H54 (cell line): ENCODE results near the gene PLEKHA6.

Experiments
- DNase-seq: peaks from one replicate; pipeline ENCODE4 v3.0.0; 2011; ENCODE audit warnings: low spot score, mixed read lengths; ENCODE audit not compliant: insufficient read length
- FAIRE-seq: peaks from 3 replicates; lab custom pipeline; 2011; peaks lifted over from hg19 to GRCh38; lab: Jason Lieb, UNC
- POLR2A ChIP-seq: IDR thresholded peaks from 2 replicates; pipeline ENCODE4 v1.6.1; 2011; ENCODE audit warnings: low read depth, mild to moderate bottlenecking, low read length

PLEKHA6 gene

DNA sequence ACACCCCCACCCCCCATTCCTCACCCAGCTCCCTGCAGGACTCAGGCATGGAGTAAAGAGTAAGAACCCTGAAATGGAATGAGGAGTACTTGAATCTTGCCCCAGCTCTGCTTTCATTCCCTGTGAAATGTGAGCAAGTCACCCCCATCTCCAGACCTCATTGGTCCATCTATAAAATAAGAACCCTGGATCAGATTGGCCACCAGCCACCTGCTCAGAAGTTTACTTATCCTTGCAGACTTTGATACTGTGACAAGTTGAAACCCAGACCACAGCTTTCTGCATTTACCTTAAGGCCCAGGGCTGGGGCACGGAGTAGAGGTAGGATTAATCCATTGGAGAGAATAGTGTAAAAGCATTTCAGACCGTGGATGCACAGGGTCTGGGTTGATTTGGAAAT lies 165.6 kb downstream of the PLEKHA6 start:
- no peak for TF ChIP-seq POLR2A
- DNase-seq (no peak), FAIRE-seq (no peak)

DNA sequence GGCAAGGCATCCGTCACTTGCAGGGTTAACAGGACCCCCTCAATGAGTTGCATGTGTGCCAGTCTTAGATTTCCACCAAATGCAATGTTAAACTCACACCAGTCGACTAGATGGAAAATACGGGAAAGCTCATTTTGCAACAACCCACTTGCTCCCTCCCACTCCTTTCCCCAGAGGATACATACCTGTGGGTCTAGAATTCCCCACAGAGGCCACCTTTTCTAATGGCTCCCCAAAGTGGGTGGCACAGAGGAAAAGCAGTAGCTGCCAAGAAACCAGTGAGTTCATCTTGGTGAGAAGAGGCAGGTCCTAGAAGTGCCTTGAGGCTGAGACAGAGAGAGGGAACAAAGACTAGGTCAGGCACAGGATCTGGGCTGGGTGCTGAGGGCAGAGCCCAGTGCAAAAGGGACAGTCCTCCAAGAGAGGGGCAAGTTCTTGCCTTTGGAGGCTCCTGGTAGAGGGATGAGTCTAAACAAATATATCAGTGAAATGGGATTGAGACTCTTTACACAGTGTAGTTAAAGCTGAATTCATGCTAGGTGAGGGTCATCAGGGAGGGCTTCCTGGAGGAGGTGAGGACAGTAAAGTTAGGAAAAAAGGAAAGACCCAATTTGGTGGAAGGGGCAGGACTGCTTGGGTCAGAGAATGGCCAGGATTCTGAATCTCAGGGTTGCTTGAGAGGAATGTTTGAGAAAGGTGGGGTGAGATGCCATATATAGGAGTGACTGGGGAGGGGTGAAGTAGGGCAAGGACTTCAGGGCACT lies 167.0 kb downstream of the PLEKHA6 start:
- FAIRE-seq, result no peak
- no peak for TF ChIP-seq POLR2A
- DNase-seq, result no peak

DNA sequence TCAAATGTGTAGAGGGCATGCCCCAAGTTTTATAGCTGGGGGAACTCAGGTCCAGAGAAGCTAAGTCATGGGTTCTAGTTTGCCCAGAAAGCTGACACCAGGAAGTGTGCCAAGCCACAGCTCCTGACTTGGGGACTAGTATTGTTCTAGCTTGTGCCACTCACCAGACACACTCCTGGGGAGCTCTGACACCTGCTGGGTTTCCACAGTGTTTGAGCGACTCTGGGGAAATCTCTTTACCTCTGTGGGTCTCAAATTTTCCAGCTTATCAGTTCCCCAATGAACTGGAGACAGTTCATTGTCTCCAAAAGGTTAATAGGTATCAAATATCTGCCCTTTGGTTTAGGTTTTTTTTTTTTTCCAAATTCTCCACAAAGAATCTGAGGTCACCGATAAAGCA lies 167.7 kb downstream of the PLEKHA6 start:
- TF ChIP-seq POLR2A, result no peak
- no peak for DNase-seq
- no peak for FAIRE-seq

DNA sequence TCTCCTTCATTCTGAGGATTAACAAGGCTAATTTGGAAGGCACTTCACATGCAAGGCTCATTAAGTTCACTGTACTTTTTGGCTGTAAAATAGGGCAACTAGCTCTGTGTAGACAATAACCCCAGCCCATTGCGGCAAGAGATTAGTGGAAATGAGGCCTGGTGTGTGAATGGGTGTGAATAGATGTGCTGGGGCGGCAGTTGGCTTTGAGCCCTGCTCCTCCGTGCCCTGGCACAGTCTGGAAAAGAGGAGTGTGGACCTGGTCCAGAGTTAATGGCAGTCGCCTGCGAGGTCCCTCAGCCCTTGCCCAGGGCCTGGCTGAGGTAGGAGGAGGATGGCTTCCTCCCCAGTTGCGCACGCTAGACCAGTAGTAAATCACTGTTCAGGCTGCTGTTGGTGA lies 168.3 kb downstream of the PLEKHA6 start:
- DNase-seq (no peak), FAIRE-seq (no peak)
- TF ChIP-seq POLR2A, result no peak

DNA sequence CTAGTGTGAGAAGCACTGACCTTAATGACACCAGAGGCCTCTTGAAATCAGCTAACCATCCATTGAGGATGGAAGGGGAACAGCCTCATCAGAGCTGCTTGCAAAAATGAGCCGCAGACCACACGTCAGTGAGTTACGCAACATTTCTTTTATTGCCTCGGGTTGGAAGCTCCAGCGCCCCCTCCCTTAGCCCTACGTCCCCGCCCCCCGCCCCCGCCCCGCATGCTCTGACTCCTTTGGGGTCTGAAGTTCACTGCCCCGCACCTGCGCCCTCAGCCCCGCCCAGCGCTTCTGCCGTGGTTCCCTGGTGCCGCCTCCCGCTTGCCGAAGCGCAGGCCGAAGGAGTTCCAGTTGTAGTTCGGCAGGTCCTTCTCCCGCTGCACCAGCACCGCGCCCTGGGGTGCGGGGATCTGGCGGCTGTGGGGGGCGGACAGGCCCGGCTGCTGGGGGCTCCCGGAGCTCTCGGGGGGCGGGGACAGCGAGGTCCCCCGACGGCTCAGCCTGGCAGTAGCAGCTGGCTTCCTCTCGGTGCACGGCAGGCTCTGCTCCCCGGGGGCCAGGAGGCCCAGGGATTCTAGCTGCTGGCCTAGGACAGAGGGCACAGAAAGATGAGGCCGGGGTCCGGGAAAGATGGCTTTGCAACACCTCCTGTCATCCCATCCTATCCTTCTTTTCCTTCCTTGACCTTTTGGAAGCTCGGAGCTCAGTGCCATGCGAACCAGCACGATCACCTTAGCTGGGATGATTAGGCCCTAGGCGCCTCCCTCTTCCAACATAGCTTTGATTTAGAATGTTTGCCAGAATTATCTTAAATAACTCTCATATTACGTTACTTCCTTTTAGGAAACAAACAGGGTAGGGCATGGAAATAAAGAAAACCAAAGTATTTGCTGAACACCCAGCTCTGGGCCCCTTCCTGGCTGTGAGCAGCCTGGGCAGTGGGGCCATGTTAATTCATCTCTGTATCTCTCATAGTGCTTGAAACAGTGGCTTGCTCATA lies 169.2 kb downstream of the PLEKHA6 start:
- no peak for DNase-seq
- FAIRE-seq, result no peak
- TF ChIP-seq POLR2A, result no peak

DNA sequence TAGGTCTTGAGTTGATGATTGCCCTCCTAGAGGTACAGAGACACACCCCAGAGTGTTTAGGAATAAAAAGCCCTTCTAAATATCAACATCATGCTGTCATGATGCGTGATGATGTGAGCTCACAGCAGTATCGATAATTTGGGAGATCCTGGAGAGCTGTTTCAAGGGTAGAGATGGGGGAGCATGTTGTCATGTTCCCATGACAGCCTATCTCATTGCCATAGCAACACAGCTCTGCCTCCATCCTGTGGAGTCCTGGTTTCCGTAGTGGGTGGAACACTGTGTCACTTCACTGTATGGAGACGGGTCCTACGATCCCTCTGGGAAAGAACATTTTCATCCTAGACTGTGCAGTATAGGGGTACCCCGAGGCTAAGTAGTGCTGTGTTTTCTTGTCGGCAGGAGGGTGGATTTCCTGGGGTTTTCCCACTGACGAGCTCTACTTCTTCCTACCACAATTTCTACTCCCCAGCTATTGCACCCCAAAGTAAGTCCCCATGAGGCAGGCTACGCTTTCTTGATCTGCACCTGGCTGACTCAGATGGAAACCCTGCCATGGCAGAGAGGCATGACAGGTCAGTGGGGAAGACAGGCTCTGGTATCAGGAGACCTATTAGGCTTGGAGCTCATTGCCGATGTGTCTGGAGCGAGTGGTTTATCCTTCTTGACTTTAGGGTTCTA lies 170.6 kb downstream of the PLEKHA6 start:
- FAIRE-seq, result no peak
- no peak for TF ChIP-seq POLR2A
- no peak for DNase-seq

DNA sequence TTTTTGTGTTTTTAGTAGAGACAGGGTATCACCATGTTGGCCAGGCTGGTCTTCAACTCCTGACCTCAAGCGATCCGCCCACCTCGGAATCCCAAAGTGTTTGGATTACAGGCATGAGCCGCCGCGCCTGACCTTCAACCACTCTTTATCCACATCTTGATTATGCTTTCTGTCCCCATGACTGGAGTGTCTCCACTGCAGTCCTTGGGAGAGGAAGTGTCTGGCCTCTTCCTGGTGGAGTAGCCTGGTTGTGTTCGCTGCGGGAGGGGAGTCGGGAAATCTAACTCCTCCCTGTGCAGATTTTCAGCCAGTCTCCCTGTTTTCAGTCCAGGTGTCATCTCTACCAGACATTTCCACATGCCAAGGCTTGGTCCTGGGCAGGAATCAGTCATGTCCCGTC lies 173.1 kb downstream of the PLEKHA6 start:
- FAIRE-seq, result no peak
- no peak for TF ChIP-seq POLR2A
- DNase-seq, result no peak

- FAIRE-seq (no peak), DNase-seq (no peak)
- no peak for TF ChIP-seq POLR2A
These were observed 178.6 kb downstream of the PLEKHA6 start for GRCh38 chr1:204181116-204181515.

GRCh38 chr1:204180133-204180532 lies 179.6 kb downstream of the PLEKHA6 start:
- FAIRE-seq, result no peak
- no peak for TF ChIP-seq POLR2A
- DNase-seq, result no peak

GRCh38 chr1:204178487-204179281 lies 181.0 kb downstream of the PLEKHA6 start:
- no peak for DNase-seq
- no peak for TF ChIP-seq POLR2A
- no peak for FAIRE-seq

GRCh38 chr1:204177133-204177532 lies 182.6 kb downstream of the PLEKHA6 start:
- no peak for TF ChIP-seq POLR2A
- no peak for FAIRE-seq
- no peak for DNase-seq

- no peak for TF ChIP-seq POLR2A
- DNase-seq (no peak), FAIRE-seq (no peak)
These were observed 183.7 kb downstream of the PLEKHA6 start for GRCh38 chr1:204176049-204176448.

GRCh38 chr1:204174958-204175357 lies 184.8 kb downstream of the PLEKHA6 start:
- FAIRE-seq, result no peak
- DNase-seq, result no peak
- no peak for TF ChIP-seq POLR2A
